ENCODE results near the gene CDKN1C.

CDKN1C gene

DNA sequence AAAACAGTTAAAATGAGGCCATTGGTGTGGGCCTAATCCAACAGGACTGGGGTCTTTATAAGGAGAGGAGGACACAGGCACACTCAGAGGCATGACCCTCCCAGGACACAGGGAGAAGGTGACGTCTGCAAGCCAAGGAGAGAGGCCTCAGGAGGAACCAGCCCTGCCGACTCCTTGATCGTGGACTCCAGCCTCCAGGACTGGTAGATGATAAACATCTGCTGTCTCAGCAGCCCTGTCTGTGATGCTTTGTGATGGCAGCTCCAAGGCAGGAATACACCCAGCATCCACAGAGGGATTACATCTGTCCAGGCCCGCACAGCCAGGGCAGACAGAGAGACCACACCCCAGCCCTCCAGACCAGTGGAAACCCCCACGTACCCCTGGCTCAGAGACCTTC, 18.4 kb downstream of the CDKN1C start:
- no peak for DNase-seq

DNA sequence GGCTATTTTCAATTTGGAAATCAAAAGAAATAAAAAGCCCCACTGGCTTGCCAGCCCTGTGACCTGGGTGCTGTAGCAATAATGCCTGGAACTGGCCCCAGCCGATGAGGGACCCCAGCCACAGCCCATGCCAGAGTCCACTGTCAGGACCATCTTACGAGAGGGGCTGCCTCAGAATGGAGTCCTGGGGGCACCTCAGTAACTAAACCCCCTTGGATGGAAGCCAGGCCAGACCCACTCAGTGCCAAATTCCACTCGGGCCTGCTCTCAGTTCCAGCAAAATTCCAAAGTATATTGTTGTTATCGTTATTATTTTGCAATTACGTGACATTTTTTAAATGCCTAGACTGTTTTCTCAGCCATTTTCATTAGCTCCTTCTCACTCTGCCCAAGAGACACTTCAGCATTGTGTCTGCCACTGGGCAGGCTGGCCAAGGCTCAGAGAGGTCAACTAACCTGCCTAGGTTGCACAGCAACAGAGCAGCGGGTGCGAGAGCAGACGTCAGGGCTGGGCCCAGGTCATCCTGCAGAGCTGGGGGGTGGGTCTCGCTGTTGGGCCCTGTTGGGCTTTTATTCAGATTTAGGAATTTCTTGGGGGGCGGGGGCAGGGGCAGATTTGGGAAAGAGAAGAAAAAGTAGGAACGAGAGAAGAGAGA, 19.5 kb downstream of the CDKN1C start:
- no peak for DNase-seq

DNA sequence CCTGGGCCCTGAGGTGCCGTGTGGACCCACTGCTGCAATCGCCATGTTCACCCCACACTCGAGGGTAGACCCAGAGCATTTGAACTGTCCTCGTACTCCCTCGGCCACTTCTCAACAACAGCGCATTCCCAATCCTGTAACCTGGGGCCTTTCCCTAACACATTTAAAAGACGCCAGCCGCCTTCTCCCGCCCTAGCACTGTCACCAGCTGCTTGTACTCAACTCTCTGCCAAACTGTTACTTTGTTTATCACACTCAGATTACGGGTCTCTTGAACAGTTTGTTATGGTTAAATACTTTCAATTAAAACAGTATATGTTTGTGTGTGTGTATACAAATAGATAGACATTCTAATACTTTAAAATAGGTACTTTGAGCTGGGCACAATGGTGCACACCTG, 20.7 kb downstream of the CDKN1C start:
- no peak for DNase-seq

DNA sequence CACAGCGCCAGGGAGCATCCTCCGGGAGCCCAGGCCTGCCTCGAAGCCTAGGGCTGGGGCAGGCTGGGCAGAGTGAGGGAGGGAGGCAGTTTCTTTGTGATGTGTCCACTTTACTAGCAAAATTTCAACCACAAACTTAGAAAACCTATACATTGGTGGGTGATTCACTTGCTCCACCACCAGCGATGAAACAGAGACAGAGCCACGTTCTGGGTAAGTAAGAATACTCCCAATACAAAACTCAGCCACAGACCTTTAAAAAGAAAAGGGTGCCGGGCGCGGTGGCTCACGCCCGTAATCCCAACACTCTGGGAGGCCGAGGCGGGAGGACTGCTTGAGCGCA, 22.3 kb downstream of the CDKN1C start:
- DNase-seq = no peak

DNA sequence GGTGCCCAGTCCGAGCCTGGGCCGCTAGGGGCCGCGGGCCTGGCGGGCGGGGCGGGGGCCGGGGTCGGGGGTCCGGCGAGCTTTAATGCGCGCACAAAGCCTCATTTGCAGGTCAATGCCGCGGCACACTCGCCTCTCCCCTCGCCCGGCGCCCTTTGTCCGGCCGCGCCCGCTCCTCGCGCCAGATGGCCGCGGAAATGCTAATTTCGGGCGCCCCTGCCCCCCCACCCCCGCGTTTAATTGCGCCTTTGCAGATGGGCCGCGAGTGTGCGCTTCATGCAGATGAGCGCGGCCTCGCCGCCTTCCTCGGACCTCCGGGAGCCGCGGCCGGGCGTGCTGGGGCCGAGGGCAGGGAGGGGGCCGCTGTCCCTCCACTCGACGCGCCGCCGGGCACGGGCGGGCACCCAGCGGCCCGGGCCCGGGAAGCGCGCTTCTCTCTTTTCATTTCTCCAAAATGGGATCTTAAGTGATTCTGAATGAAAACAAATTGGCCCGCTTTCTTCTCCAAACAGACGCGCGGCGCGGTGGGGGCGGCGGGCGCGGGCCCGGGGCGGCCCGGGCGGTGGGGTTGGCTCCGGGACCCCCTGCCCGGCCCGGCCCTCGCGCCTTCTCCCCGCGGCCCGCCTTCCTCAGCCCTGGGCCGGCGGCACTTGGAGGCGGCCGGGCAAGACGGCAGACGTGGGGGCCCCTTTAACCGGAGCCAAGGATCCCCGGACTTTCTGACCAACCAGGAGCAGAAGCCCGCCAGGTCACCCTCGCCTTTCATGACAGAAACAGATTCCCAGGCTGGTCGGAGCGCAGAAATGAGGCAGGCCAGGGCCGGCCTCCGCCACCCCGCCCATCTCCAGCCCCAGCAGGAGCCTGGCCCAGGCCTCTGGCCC, 22.9 kb downstream of the CDKN1C start:
- DNase-seq = no peak

DNA sequence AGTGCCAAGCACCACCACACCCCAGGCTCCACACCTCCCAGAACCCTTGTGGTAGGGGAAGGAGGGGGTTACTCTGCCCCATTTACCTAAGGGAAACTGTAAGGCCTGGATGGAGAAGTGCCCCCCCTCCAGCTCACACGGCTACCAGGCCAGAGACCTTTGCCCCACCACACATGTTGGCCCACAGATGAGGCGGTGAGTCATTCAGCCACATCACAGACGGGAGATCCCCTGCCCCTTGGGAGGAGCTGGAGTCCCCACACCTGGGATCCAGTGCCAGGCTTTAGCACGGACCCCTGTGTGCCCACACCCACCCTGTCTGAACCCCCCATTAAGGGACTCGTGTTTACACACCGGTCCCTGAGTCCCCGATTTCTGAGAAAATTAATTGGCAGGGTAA, 24.9 kb downstream of the CDKN1C start:
- DNase-seq = no peak

DNA sequence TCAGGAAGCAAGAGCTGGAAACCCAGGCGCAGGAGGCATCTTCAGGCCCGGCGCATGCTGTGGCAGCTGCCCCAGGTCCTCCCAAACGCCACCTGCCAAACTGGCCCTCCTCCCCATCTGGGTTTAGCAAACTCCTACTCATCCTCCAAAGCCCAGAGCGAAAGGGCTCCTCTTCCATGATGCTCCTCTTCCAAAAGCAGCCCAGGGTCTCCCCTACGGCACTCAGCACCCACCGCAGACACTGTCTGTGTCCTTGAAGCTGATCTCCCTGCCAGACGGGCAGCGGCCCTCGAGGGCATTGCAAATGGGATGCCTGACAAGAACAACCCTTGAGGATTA, 25.9 kb downstream of the CDKN1C start:
- DNase-seq = no peak

DNA sequence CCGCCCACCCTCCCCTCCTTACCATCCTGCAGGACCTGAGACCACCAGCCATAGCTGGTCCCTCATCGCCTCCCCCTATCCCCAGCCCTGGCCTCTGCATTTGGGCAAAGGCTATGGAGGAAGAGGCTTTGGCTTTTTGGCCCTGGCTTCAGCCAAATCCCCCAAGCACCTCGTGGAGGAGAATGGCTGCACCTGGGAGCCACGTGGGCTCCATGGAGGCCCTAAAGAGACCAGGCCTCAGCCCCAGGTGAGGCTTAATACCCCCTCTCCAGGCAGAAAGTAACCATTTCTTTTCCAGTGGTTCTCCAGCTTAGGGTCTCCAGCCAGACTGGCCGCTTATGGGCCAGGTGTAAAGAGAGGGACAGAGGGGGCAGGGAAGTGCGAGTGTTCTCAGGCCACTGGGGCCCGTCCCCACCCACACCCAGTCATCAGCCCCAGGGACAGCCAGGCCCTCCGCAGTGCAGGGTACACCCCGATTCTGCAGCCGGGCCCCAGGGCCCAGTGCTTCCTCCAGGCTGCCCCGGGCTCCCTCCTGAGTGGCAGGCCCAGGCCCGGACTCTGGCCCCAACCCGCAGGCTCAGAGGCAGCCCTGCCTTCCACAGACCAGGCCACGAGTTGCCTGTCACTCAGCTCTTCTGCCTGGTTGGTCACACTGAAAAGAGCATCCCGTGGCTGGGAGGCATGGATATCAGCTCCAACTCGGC, 26.4 kb downstream of the CDKN1C start:
- DNase-seq = no peak

DNA sequence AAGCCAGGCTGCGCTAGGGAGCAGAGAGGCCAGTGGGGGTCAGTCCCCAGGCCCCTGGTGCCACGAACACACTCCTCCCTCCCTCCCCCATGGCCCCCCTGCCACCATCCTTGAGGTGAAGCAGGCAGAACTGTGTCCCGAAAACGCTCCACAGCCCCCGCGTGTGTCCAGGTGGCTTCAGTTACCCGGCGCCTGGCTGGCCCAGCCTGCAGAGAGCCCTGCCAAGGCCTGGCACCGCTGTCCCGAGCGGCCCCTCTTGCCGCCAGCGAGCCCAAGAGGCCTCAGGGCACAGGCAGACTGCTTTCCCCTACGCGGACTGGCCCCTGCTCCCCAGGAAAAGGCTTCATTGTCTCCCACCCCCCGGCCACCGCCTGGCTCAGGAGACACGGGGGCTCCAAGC, 27.7 kb downstream of the CDKN1C start:
- no peak for DNase-seq

DNA sequence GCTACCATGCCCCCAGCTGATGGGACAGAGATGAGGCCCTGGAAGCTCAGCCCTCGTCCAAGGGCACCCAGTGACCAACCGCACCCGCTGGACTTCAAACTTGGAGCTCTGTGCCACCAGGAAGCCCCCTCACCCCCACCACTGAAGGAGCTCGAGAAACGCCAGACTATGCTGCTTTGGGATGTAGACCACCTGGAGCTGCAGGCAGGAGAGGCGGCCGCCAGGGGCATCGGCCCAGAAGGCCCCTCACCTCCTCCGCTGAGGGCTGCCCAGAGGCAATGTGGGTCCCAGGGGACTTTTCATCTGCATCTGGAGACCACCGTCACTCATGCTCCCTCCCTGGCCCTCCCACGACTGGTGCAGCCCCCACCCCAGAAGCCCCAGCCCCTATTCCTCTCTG, 28.3 kb downstream of the CDKN1C start:
- DNase-seq = no peak

DNA sequence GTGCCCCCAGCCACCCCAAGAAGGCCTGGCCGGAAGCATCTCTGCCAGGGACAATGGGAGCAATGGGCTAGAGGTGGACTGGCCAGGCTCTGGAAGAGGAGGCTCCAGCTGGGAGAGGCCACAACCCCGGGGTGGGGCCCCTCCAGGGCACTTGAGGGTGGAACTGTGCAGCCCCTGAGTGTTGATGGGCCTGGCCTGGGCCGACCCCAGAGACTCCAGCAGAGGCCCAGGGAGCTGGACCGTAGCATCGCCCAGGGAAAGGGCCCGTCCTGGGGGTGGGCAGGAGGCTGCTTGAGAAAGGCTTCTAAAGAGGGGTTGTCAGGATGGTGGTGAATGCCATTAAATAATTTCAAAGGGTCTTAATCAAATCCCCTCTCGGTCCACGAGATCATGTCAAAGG, 30.4 kb downstream of the CDKN1C start:
- DNase-seq = no peak

DNA sequence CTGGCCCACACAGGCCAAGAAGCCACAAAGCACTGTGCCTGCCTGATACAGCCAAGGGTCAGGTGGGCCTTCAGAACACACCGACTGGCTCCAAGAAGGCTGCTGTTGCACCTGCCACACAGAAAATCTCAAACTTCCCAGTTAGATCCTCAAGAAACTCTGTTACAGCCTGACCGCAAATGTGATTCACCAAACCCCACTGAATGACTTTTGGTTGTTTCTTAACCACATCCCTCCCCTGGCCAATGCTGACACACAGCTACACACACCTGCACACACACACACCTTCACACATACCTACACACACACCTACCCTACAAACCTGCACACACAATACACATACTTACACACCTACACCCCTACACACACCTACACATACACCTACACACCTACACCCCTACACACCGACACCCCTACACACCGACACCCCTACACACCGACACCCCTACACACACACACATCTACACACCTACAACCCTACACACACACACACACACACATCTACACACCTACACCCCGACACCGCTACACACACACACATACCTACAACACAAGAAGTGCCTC, 31.5 kb downstream of the CDKN1C start:
- DNase-seq = no peak

DNA sequence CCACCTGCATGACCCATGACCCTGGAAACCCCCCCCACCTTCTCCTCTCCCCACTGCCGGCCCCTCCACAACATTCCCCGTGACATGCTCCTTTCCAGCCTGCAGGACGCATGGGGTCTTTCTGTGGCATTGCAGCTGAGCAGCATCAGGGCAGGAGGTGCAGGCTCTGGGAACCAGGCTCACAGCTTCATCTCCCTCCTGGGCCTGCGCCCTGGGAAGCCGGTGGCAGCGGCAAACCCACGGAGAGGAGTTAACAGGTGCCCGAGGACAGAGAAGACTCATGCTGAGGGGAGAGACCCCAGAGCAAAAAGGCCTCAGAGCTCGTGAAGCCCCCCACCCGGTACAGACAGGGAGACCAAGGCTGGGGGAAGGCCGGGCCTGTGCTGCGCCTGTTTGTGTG, 32.2 kb downstream of the CDKN1C start:
- DNase-seq = no peak

DNA sequence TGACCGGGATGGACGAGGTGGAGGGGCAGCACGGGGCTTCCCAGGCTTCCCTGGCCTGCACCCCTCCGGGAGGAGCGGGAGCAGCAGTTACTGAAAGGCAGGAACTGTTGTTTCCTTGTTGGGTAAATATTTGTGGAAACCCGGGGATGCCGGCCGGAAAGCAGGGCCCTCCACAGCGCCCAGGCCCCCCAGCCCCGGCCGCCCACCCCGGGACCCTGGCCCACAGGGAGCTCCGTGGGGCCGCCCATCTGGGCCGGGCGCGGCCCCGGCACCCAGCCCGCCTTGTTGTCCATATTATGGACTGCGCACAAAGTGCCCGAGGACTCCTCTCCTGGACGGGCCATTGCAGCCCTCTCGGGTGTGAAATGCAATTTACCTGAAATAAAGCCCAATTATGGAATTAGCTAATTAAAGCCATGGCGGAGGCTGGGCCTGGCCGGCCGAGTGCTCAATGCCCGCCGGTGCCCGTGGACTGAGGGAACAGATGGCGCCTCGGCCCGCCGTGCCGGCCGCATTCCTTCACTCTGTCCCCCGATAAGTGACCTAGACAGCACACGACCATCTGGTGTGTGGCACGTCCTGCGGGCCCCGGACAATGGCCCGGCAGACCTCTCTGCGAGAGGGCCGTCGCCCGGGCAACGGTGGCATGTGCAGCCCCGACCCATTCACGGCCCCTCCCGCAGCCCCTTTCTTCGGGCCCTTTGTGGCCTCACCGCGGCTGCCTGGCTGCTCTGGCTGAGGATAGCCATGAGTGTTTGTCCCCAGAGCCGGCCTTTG, 35.4 kb downstream of the CDKN1C start:
- DNase-seq = no peak

DNA sequence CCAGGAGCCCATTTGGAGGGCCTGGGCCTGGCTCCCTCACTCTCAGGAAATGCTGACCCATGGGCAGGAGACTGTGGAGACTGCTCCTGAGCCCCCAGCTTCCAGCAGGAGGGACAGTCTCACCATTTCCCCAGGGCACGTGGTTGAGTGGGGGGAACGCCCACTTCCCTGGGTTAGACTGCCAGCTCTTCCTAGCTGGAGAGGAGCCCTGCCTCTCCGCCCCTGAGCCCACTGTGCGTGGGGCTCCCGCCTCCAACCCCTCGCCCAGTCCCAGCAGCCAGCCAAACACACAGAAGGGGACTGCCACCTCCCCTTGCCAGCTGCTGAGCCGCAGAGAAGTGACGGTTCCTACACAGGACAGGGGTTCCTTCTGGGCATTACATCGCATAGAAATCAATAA, 37.1 kb downstream of the CDKN1C start:
- DNase-seq = no peak

DNA sequence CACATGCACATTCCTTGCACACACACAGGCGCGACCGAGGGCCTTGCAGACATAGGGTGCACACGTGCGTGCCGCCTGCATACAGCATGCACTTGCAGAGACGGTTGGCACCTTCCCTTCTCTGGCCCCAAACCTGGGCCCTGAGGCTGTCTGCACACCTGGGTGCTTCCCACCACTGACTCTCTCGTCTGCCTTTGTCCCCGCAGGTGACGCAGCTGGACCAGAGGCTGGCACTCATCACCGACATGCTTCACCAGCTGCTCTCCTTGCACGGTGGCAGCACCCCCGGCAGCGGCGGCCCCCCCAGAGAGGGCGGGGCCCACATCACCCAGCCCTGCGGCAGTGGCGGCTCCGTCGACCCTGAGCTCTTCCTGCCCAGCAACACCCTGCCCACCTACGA, 38.0 kb downstream of the CDKN1C start:
- peak; percentile 45 for DNase-seq

DNA sequence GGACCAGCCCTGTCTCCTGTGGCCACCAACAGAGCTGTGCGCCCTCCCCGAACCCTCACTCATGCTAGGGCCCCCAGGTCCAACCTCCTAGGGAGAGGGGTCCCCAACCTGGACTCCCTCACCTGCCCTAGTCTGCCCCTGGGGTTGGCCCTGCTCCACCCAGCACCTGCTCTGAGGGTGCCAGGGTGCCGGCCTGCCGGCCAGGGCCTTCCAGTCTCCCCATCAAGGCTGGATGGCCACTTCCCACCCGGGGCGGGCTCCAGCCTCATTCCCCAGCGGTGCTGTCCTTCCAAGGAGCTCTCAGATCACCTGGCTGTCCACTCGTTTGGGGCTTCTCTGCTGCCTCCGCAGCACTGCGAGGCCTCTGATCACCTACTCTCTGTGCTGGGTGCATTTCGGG, 39.1 kb downstream of the CDKN1C start:
- no peak for DNase-seq

DNA sequence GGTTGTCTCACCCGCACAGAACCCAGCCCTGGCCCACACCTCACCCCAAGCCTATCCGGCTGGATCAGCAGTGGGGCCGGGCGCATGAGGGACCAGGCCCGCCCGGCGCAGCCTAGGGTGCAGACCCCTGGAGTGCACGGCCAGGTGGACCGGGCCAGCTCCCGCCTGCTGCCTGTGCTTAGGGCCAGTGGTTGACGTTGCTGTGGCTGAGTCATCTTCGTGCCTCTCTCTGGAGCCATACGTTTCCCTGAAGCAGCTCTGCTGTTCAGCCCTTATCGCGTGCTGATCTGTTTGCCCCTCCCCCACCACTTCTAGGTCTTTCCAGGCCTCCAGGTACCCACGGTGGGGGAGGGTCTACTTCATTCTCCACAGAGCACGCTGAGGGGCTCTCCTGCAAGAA, 39.5 kb downstream of the CDKN1C start:
- no peak for DNase-seq

DNA sequence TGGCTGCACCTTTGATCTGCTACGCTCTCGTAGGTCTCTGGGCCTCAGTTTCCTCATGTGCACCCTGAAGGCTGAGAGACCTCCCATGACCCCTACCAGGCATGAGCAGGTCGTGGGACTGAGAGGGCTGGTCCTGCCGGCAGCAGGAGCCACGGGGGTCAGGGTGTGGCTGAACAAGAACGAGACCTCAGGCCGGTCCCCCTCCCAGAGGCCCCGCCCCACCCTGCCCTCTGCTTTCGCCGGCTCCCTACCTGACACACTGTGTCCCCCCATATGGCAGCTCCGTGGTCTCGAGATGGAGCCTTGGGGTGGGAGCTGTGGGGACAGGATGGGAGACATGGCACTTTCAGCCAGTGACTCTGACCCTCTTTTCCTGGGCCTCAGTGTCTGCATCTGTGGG, 40.6 kb downstream of the CDKN1C start:
- DNase-seq = no peak

DNA sequence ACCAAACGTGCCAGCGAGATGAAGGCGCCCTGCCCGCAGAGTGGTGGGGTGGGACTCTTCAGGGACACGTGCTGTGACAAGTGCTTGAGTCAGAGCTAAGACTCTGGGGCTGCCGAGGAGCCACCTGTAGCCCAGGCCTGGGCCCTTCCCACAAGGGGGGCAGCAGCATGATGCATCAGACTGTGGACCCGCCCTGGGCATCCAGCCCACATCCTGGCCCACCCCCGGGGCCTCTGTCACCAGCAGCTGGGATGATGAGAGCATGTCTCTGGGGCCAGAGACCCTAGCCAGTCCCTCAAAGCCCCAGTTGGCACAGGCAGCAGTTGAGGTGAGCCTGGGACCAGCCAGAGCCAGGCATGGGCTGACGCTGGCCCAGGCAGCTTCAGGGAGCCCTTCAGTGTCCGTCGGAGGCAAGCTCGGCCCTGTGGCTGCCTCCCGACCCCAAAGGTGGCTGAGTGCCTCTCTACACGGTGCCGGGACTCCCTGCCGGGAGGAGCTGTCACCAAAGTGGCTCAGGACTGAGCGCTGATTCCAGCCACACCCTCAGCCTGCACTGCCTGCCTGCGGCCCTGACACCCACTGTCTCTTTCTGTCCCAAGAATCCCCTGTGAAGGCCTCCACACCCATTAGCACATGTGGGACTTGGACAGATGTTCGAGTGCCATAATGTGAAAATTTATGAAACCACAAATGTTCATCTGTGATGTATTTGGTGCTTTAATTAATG, 41.3 kb downstream of the CDKN1C start:
- DNase-seq = no peak

DNA sequence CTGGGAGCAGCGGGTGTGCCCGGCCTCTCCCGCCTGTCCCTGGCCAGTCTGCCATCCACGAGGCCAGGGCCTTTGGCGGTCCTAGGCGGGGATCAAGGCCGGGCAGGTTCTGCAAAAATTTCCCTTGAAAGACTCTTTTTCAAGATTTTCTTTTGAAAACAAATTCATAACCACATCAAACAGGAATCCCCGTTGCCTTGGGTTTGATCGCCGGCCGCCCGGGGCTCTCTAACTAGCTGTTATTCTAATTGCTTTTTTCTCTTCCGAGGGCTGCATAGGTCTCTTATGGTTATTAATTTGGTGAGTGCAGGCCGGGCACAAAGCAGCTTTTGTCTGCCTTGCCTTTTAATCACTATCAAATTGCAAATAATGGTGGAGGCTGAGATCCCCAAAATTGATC, 42.0 kb downstream of the CDKN1C start:
- DNase-seq = no peak

DNA sequence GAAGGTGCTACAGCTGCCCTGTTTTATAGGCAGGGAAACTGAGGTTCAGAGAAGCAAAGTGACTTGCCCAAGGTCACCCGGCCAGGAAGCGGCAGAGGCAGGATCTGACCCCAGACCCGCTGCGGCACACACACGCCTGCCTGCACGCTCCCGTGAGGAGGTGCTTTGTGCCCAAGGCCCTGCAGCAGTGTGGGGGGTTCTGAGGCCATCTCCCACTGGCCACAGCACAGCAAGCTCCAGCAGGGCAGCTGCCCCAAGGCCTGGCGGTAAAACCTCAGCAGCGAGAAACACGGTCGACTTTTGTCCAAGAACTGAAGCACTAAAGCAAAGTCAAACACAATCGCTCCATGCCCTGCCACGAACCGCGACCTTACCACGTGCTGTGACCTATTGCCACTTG, 42.7 kb downstream of the CDKN1C start:
- no peak for DNase-seq

All from COR-L47 (cell line).